CD14-positive monocyte (primary cell): ENCODE results near the gene RHOT2. TPM values are rescaled to one million over a fixed set of nuclear protein-coding genes. Genes with fewer than 3 reads are reported as not detected.

Experiments used
- DNase-seq, 3 donors: peaks; one replicate each; pipeline ENCODE4 v3.0.0-alpha.2; 2011 to 2022
- H2AFZ ChIP-seq: 2 replicates; pipeline ENCODE4 v1.6.0; 2012; ENCODE audit warnings: mild to moderate bottlenecking, low read depth, low read length, inconsistent platforms; ENCODE audit not compliant: insufficient read depth, poor library complexity, severe bottlenecking
- H3K27ac ChIP-seq, 2 donors: 1 replicate in 1 of 2; 2 replicates in 1 of 2; pipeline ENCODE4 v1.5.1; 2012 to 2013; ENCODE audit warnings: low read length in 2 of 2, control low read depth in 1 of 2, inconsistent platforms in 1 of 2, low read depth in 1 of 2, mild to moderate bottlenecking in 1 of 2
- H3K27me3 ChIP-seq, 2 donors: one replicate each; pipeline versions ENCODE4 v1.6.0 to v1.6.1; 2011 to 2013; ENCODE audit warnings: low read length in 2 of 2; ENCODE audit not compliant: control insufficient read depth in 2 of 2, insufficient read depth in 2 of 2
- H3K36me3 ChIP-seq, 2 donors: replicated peaks in 1 of 2; 1 replicate in 1 of 2; 2 replicates in 1 of 2; pipeline versions ENCODE4 v1.5.1 to v1.6.1; 2012 to 2013; ENCODE audit warnings: low read length in 2 of 2, control low read depth in 1 of 2, inconsistent platforms in 1 of 2, mild to moderate bottlenecking in 1 of 2; ENCODE audit not compliant: insufficient read depth in 2 of 2, control insufficient read depth in 1 of 2
- H3K4me1 ChIP-seq, 2 donors: 1 replicate in 1 of 2; 2 replicates in 1 of 2; pipeline versions ENCODE4 v1.5.1 to v1.6.1; 2012 to 2013; ENCODE audit warnings: low read length in 2 of 2, control low read depth in 1 of 2, inconsistent platforms in 1 of 2, mild to moderate bottlenecking in 1 of 2, moderate library complexity in 1 of 2; ENCODE audit not compliant: insufficient read depth in 2 of 2, control insufficient read depth in 1 of 2
- H3K4me2 ChIP-seq: replicated peaks from 2 replicates; pipeline ENCODE3; 2012; ENCODE audit warnings: low read length, moderate library complexity, mild to moderate bottlenecking; ENCODE audit not compliant: poor library complexity, severe bottlenecking; ENCODE audit errors: extremely low read depth
- H3K4me3 ChIP-seq, 3 experiments: fragments of 200-600 bp in 1 of 3; sonication (generic) in 1 of 3; replicated peaks in 1 of 3; 1 replicate in 2 of 3; 2 replicates in 1 of 3; pipeline ENCODE4 v1.5.1; 2011 to 2013; ENCODE audit warnings: low read length in 3 of 3, mild to moderate bottlenecking in 3 of 3, control low read depth in 2 of 3, low read depth in 2 of 3, inconsistent platforms in 1 of 3, moderate library complexity in 1 of 3
- H3K79me2 ChIP-seq: 2 replicates; pipeline ENCODE4 v1.6.0; 2012; ENCODE audit warnings: mild to moderate bottlenecking, control low read depth, inconsistent platforms, low read length, moderate library complexity; ENCODE audit not compliant: insufficient read depth
- H3K9ac ChIP-seq: 2 replicates; pipeline ENCODE4 v1.6.0; 2017; ENCODE audit warnings: low read length, mild to moderate bottlenecking; ENCODE audit not compliant: insufficient read depth, poor library complexity, severe bottlenecking
- H3K9me3 ChIP-seq, 2 donors: replicated peaks in 1 of 2; 1 replicate in 1 of 2; 2 replicates in 1 of 2; pipeline versions ENCODE4 v1.5.1 to v1.6.1; 2012 to 2013; ENCODE audit warnings: low read length in 2 of 2, control low read depth in 1 of 2; ENCODE audit not compliant: control insufficient read depth in 1 of 2, insufficient read depth in 1 of 2
- H4K20me1 ChIP-seq: 2 replicates; pipeline ENCODE4 v1.6.0; 2012; ENCODE audit warnings: mild to moderate bottlenecking, low read length, control low read depth, moderate library complexity; ENCODE audit not compliant: insufficient read depth
- H3K27ac Mint-ChIP-seq, 7 donors: one replicate each; pipeline ENCODE4 v1.8.0; 2020; ENCODE audit warnings: mild to moderate bottlenecking in 7 of 7, mixed read lengths in 7 of 7, moderate library complexity in 6 of 7, inconsistent platforms in 2 of 7
- H3K27me3 Mint-ChIP-seq, 3 donors: one replicate each; pipeline ENCODE4 v1.8.0; 2021 to 2022; ENCODE audit warnings: low read depth in 3 of 3, mild to moderate bottlenecking in 3 of 3, mixed read lengths in 3 of 3, moderate library complexity in 3 of 3, inconsistent platforms in 1 of 3
- H3K36me3 Mint-ChIP-seq, 2 donors: one replicate each; pipeline ENCODE4 v1.8.0; 2020; ENCODE audit warnings: mixed read lengths in 2 of 2, inconsistent platforms in 1 of 2, mild to moderate bottlenecking in 1 of 2
- H3K4me1 Mint-ChIP-seq: one replicate; pipeline ENCODE4 v1.8.0; 2020; ENCODE audit warnings: mild to moderate bottlenecking, mixed read lengths
- H3K4me3 Mint-ChIP-seq, 2 donors: one replicate each; pipeline ENCODE4 v1.8.0; 2020; ENCODE audit warnings: mild to moderate bottlenecking in 2 of 2, mixed read lengths in 2 of 2, moderate library complexity in 1 of 2
- H3K9me3 Mint-ChIP-seq, 7 donors: one replicate each; pipeline ENCODE4 v1.8.0; 2020 to 2022; ENCODE audit warnings: mixed read lengths in 7 of 7, mild to moderate bottlenecking in 6 of 7, moderate library complexity in 6 of 7, inconsistent platforms in 2 of 7
- WGBS: methylation state at CpG from one replicate; pipeline ENCODE4 v1.1.5; 2013; ENCODE audit warnings: missing lambda C conversion rate; ENCODE audit not compliant: insufficient coverage; 5-methylcytosine and 5-hydroxymethylcytosine counted together
- intact Hi-C, 2 donors: fragments of 100-400 bp; cut with micrococcal nuclease; formaldehyde crosslinking; loops; one replicate each; pipeline versions ENCODE4 v1.15.0 to v1.15.1; 2023
- polyA plus RNA-seq, 3 donors: library from polyadenylated mRNA; depleted of rRNA in 1 of 3; unstranded in 2 of 3; stranded (reverse) in 1 of 3; fragments of 300-500 nt in 2 of 3; fragments of >200 nt in 1 of 3; fragmentation: Illumina TruSeq in 2 of 3; gene quantifications; 1 replicate in 2 of 3; 2 replicates in 1 of 3; pipeline ENCODE4 v1.2.3, GENCODE V29; 2012 to 2021
- TF ChIP-seq, protein P1 (sequence below): fragments of 200-600 bp; IDR thresholded peaks from one replicate; pipeline ENCODE4 v1.8.0; 2022; ENCODE audit warnings: antibody characterized with exemption, mild to moderate bottlenecking

RHOT2 gene
- polyA plus RNA-seq, 3 donors: 25.4 to 276 (median 26.3) TPM

DNA sequence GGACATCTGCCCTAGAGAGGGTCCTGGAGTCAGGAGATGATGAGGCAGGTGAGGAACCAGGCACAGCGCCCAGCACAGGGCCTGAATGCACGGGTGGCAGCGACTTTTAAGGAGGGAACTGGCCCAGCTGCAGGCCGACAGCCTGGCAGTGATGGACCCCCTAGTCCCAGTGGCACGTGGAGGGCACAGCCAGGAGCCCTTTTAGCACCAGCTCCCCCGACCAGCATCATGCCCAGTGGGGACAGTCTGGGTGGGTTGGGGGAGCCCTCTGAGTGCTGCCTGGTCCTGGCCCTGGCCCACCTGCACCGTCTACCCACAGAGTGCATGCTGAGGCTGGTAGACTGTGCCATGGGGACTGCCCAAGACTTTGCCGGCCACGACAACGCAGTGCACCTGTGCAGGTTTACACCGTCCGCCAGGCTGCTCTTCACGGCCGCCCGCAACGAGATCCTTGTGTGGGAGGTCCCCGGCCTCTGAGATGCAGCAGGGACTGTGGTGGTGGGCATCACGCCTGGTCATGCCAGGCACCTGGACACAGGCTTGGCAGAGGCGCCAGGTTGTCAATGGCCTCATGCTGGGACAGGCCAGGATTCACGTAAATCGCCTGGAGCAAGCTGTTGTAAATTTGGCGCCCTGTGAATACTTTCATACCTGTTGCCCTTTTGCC lies 686 bp upstream of the RHOT2 start:
- H3K4me1 ChIP-seq: peaks cover 17 to 21% of the 10 kb centered on the region in 2 donors
- H3K79me2 ChIP-seq: peaks cover 20% of the 10 kb centered on the region
- peak overlapping the region; percentile 8 to 68 for H3K27ac ChIP-seq
- Mint-ChIP-seq H3K36me3 (peaks cover 19 to 34% of the 10 kb centered on the region in 2 donors), H3K27ac (peak overlapping the region in 5 of 7 donors; percentile 51 to 78 (median 66)), H3K27me3 (peaks cover 0 to 2% (median 2%) of the 10 kb centered on the region in 3 donors), H3K4me1 (peaks cover 9% of the 10 kb centered on the region), H3K4me3 (peak overlapping the region; percentile 53 to 78), H3K9me3 (no peaks in the 10 kb centered on the region)
- H3K9ac ChIP-seq: no peak overlapping the region
- H3K36me3 ChIP-seq: peaks cover 30 to 31% of the 10 kb centered on the region in 2 donors
- peak overlapping the region; percentile 74 for H2AFZ ChIP-seq
- peak overlapping the region in 1 of 3 experiments; percentile 87 for H3K4me3 ChIP-seq
- peaks cover 30% of the 10 kb centered on the region for H4K20me1 ChIP-seq
- peak overlapping the region; percentile 96 for H3K4me2 ChIP-seq
- H3K9me3 ChIP-seq: no peaks in the 10 kb centered on the region
- WGBS: 90% methylated on average over 21 of the region's 22 CpGs
- TF ChIP-seq, protein P1, sequence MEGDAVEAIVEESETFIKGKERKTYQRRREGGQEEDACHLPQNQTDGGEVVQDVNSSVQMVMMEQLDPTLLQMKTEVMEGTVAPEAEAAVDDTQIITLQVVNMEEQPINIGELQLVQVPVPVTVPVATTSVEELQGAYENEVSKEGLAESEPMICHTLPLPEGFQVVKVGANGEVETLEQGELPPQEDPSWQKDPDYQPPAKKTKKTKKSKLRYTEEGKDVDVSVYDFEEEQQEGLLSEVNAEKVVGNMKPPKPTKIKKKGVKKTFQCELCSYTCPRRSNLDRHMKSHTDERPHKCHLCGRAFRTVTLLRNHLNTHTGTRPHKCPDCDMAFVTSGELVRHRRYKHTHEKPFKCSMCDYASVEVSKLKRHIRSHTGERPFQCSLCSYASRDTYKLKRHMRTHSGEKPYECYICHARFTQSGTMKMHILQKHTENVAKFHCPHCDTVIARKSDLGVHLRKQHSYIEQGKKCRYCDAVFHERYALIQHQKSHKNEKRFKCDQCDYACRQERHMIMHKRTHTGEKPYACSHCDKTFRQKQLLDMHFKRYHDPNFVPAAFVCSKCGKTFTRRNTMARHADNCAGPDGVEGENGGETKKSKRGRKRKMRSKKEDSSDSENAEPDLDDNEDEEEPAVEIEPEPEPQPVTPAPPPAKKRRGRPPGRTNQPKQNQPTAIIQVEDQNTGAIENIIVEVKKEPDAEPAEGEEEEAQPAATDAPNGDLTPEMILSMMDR: no peak
- intact Hi-C loops: no loop called here
- DNase-seq: no peak
- H3K27me3 ChIP-seq: no peaks in the 10 kb centered on the region

DNA sequence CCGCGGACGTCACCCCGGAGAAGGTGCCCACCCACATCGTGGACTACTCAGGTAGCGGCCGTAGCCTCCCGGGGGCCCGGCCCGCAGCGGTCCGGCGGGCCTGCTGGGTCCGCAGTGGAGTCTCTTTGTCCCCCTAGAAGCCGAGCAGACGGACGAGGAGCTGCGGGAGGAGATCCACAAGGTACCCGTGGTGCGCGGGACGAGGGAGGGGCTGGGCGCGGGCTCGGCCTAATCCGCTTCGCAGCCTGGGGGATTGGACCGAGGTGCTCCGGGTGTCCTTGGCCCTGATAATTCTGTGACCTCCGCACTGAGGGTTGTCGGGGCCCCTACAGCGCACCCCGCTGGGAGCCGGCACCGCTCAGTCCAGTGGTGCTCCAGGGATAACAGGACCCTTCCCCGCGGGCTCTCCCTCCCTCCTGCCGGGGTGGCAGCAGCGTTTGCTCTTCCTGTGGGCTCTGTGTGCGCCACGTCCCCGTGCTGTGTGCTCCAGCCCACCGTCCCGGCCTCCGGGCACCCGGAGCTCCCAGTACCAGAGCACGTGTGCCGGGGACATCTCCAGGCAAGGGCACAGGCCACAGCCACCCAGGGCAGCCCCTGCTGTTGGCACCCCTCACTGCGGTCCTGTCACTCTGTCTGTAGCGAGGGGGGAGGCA lies 713 bp downstream of the RHOT2 start:
- H3K27ac ChIP-seq: peak overlapping the region in 1 of 2 donors; percentile 68
- no peaks in the 10 kb centered on the region for H3K9me3 Mint-ChIP-seq
- no peaks in the 10 kb centered on the region for H3K27me3 ChIP-seq
- intact Hi-C loops: no loop called here
- peaks cover 26 to 41% of the 10 kb centered on the region in 2 donors for H3K36me3 Mint-ChIP-seq
- H3K4me1 ChIP-seq: peaks cover 17 to 21% of the 10 kb centered on the region in 2 donors
- H3K4me2 ChIP-seq: peak overlapping the region; percentile 96
- H3K9me3 ChIP-seq: no peaks in the 10 kb centered on the region
- H3K27me3 Mint-ChIP-seq: peaks cover 0 to 2% (median 2%) of the 10 kb centered on the region in 3 donors
- H3K27ac Mint-ChIP-seq: peak overlapping the region in 1 of 7 donors; percentile 51
- H3K4me1 Mint-ChIP-seq: peaks cover 9% of the 10 kb centered on the region
- peak overlapping the region; percentile 70 to 78 for H3K4me3 Mint-ChIP-seq
- no peak for DNase-seq
- peaks cover 20% of the 10 kb centered on the region for H3K79me2 ChIP-seq
- 8% methylated on average over 49 of the region's 50 CpGs for WGBS
- peaks cover 44 to 45% of the 10 kb centered on the region in 2 donors for H3K36me3 ChIP-seq
- peak overlapping the region; percentile 74 for H2AFZ ChIP-seq
- peak overlapping the region; percentile 72 to 87 (median 78) for H3K4me3 ChIP-seq
- H3K9ac ChIP-seq: peak overlapping the region; percentile 83
- TF ChIP-seq, protein P1: no peak
- H4K20me1 ChIP-seq: peaks cover 44% of the 10 kb centered on the region
